Measurements from ENCODE around the gene EML4.

- TF ChIP-seq CTCF (IDR thresholded peaks at IDR 0.05; ENCODE audit: insufficient read depth, low read depth, low read length) (no peak), EZH2 (IDR thresholded peaks at IDR 0.05; ENCODE audit: insufficient read depth, low read length) (no peak)
These were observed 199.8 kb downstream of the EML4 start for GRCh38 chr2:42368817-42369531.

Measured in astrocyte (in vitro differentiated cells and primary cell).